HG02610 (cell line): Measurements from ENCODE around the gene SLC25A10.

Source experiments
- ATAC-seq: cut with Tn5 transposase; IDR thresholded peaks from one replicate; pipeline ENCODE4 v1.9.1; 2021; ENCODE audit warnings: mild to moderate bottlenecking, moderate library complexity; ENCODE audit not compliant: unreplicated experiment

The SLC25A10 gene

GRCh38 chr17:81705518-81706231 lies 6.4 kb upstream of the SLC25A10 start:
- no peak for ATAC-seq

DNA sequence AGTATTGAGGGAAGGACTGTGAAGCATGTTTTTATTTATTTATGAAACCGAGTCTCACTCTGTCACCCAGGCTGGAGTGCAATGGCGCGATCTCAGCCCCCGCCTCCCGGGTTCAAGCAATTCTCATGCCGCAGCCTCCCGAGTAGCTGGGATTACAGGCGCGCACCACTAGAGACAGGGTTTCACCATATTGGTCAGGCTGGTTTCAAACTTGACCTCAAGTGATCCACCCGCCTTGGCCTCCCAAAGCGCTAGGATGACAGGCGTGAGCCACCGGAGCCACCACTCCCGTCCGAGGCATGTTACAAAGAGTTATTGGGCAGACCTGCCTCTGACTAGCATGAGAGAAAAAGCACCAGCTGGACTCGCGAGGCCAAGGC lies 5.9 kb upstream of the SLC25A10 start:
- ATAC-seq, result no peak

GRCh38 chr17:81706757-81707624 lies 5.1 kb upstream of the SLC25A10 start:
- ATAC-seq, result no peak

- no peak for ATAC-seq
Observed at GRCh38 chr17:81707725-81708646, 4.1 kb upstream of the SLC25A10 start.

- no peak for ATAC-seq
Observed at GRCh38 chr17:81708739-81709185, 3.3 kb upstream of the SLC25A10 start.

DNA sequence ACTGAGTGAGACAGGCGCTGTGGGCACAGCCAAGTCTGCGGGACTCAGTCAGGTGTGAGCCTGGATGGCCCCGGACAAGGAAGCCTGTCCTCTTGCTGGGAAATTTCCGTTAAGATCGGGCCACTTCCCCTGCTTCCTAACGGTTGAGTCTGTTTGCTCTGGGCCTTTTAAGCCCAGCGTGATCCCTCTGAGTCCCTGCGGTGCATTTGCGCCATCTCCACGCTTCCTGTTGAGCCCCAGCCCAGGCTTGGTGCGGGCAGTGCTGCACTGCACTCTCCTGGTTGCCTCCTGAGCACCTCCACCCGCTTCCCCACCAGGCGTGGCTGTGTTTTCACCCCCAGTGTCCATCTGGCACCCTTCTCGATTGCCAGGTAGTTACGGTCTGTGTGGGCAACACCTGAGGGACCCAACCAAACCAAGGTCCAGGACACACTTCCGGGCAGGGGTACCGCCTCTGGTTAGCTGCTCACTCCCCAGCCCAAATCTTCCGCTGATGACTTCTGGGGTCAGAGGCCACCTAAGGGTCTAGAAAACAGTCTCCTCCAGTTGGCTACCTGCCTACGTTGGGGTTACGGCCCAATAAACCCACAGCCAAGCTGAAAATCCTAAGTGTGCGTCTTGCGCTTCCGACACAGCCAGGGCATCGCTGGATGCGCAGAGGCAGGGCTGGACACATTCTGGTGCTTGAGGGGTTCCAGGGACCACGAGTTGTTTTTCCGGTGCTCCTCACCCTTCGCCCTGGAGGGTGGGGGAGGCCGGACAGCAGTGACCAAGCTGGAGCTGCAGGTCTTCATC lies 1.4 kb upstream of the SLC25A10 start:
- no peak for ATAC-seq

DNA sequence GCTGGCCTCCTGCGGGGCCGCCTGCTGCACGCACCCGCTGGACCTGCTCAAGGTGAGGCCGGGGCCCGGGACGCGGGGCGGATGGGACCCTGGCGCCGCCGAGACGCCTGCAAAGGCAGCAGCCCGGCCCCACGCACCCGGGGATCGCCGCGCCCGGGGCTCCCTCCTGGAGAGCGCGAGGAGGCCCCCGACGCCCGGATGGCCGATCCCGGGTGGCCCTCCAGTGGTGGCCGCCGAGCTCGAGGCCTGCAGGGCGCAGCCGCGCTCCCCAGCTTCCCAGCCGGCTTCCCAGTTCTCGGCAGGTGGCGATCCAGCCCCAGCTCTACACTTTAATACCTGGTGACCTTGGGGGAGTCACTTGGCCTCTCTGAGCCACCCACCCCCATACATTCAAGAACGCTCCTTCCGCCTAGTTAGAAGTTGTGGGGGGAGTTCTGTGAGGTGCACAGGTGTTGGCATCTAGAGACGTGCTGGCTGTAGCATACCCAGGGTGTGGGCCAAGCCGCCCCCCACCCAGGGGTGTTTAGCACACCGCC lies 452 bp downstream of the SLC25A10 start:
- ATAC-seq, result no peak

DNA sequence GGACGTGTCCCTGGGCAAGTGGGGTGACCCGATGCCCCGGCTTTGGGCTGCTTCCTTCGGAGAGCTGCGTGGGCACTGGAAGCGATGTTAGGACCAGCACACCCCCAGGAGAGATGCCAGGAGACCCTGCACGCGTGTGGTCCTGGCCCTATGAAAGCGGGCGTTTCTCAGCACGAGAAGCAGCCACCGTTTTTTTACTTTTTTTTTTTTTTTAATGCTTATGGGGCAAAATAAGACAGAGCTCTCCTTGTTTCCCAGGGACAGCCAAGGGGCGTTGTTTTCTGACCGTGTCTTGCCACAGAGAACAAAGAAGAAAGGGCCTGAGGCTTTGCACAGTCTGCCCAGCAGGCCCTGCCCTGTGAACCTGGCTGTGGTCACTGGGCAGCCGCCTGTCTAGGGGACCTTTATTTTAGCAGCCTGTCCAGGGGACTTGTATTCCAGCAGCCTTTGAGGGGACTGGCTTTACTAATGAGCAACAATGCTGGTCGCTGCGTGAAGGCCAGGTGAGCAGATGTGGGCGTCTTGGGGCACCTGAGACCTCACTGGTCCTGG lies 996 bp downstream of the SLC25A10 start:
- no peak for ATAC-seq

- ATAC-seq, result no peak
Observed at GRCh38 chr17:81713556-81714411, 1.7 kb downstream of the SLC25A10 start.

DNA sequence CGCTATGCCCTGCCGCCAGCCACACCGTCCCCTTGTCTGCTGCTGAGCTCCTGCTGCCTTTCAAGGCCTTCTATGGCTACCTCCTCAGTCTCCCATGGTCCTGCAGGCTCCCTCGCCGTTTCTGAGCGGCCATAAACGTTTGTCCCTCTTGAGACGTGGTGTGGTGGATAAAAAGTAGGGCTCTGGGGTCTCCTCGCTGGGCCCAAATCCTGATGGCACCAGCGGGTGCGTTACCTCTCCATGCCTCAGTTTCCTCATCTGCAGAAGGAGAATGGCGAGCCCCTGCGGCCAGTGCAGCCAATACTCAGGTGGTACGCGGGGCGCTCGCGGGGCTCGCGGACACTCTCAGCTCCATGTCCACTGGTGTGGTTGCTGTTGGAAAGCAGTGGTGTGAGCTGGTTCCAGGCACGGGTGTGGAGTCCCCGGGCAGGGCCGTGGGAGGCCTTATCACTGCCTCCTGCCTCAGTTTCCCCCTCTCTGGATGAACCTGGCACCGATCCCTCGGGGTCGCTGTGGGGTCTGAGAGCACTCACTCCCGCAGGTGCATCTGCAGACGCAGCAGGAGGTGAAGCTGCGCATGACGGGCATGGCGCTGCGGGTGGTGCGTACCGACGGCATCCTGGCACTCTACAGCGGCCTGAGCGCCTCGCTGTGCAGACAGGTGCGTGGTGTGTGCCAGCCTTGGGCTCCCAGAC lies 2.5 kb downstream of the SLC25A10 start:
- no peak for ATAC-seq

DNA sequence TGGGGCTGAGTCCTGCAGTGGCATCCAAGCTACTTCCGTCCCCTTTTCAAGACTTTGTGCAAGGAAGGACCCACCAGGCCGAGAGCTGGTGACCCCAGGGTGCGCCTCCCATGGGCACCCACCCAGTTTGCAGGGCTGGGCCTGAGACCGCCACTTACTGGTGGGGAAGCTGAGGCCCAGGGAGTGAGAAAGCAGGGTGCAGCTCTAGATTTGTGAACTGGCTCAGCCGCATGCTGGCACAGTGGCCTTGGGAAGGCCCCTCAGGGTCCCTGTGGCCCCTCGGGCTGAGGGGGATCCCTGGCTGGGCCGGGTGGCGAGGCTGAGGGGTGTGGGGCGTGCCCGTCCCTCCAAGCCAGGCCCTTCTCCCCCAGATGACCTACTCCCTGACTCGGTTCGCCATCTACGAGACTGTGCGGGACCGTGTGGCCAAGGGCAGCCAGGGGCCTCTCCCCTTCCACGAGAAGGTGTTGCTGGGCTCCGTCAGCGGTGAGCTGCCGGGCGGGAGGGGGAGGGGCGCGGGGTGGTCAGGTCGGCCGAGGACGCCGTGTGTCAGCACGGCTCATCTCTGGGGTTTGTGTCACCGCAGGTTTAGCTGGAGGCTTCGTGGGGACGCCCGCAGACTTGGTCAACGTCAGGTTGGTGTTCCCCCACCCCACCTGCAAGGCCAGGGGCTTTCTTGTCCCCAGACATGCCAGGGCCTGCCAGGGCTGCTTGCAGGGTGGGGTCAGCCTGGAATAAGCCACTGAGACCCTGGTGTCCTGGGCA lies 3.2 kb downstream of the SLC25A10 start:
- no peak for ATAC-seq

DNA sequence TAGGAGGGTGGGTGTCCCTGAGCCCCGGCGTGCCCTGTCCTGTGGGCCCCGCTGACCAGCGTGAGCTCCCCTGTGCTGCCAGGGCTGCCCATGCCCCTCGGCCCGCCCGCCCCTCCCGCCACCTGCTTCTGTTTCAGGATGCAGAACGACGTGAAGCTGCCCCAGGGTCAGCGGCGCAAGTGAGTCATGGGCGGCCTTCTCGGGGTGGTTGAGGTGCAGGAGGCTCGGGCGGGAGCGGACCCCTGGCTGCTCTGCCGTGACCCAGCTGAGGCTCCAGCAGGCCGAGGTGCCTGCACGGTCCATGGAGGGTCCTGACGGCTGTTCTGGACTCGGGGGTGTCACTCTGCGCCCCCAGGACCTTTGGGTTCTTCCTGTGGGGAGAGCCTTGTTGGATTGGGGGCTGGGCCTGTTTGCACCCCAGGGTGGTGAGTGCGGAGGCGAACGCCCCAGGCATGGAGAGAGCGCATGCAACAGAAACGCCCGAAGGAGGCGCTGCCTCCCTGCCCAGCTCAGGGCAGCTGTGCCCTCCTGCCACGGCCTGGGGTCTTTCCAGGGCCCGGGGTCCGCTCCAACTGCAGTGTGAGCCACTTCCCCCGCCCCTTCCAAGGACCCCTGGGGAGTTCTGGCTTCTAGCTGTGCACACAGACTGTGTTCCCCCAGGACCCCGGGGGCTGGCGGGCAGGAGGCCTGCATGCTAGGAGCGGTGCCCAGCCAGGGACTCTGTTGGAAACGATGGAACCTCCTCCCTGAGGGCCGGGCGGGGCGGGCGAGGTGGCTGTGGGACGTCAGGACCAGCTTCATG lies 4.0 kb downstream of the SLC25A10 start:
- no peak for ATAC-seq

- no peak for ATAC-seq
Observed at GRCh38 chr17:81716674-81716996, 4.6 kb downstream of the SLC25A10 start.

GRCh38 chr17:81717049-81717765 lies 5.1 kb downstream of the SLC25A10 start:
- ATAC-seq, result no peak

- ATAC-seq, result no peak
Observed at GRCh38 chr17:81717766-81718089, 5.6 kb downstream of the SLC25A10 start.
